Activated gamma-delta T cell (primary cell): ENCODE measurements around the gene PSG5.
"Not testable (repeated sequence)": the region's sequence is repeated elsewhere in the genome, so short reads cannot be mapped to it uniquely, and the experiment has no call there.

ENCODE experiments used
- DNase-seq: peaks from one replicate; lab custom pipeline; 2025; lab: John Stamatoyannopoulos, UW

PSG5 gene

GRCh38 chr19:43188092-43188491 lies 1.8 kb upstream of the PSG5 start:
- not testable (repeated sequence) for DNase-seq

- not testable (repeated sequence) for DNase-seq
Measured at GRCh38 chr19:43181869-43182771, 4.2 kb downstream of the PSG5 start.

- DNase-seq = not testable (repeated sequence)
Measured at GRCh38 chr19:43179569-43180147, 6.7 kb downstream of the PSG5 start.

- DNase-seq = not testable (repeated sequence)
Measured at GRCh38 chr19:43178577-43178976, 7.8 kb downstream of the PSG5 start.

GRCh38 chr19:43165906-43166305 lies 20.4 kb downstream of the PSG5 start:
- DNase-seq = not testable (repeated sequence)

- DNase-seq = not testable (repeated sequence)
Measured at GRCh38 chr19:43163135-43163534, 23.2 kb downstream of the PSG5 start.

- DNase-seq = not testable (repeated sequence)
Measured at GRCh38 chr19:43162261-43162660, 24.1 kb downstream of the PSG5 start.

GRCh38 chr19:43152214-43152613 lies 34.1 kb downstream of the PSG5 start:
- no peak for DNase-seq

- DNase-seq = not testable (repeated sequence)
Measured at GRCh38 chr19:43149788-43150187, 36.5 kb downstream of the PSG5 start.

- DNase-seq = no peak
Measured at GRCh38 chr19:43148233-43148632, 38.1 kb downstream of the PSG5 start.

- not testable (repeated sequence) for DNase-seq
Measured at GRCh38 chr19:43141763-43142162, 44.6 kb downstream of the PSG5 start.

- DNase-seq = no peak
Measured at GRCh38 chr19:43132696-43133095, 53.6 kb downstream of the PSG5 start.

- DNase-seq = not testable (repeated sequence)
Measured at GRCh38 chr19:43131281-43131842, 55.0 kb downstream of the PSG5 start.

GRCh38 chr19:43129197-43129596 lies 57.1 kb downstream of the PSG5 start:
- not testable (repeated sequence) for DNase-seq

- not testable (repeated sequence) for DNase-seq
Measured at GRCh38 chr19:43127336-43127735, 59.0 kb downstream of the PSG5 start.

GRCh38 chr19:43126720-43127119 lies 59.6 kb downstream of the PSG5 start:
- no peak for DNase-seq

GRCh38 chr19:43124360-43124759 lies 62.0 kb downstream of the PSG5 start:
- no peak for DNase-seq

- not testable (repeated sequence) for DNase-seq
Measured at GRCh38 chr19:43120433-43121026, 65.8 kb downstream of the PSG5 start.

- DNase-seq = not testable (repeated sequence)
Measured at GRCh38 chr19:43119526-43119925, 66.8 kb downstream of the PSG5 start.
